K562 (cell line): ENCODE data around the gene FAM53B. TPM values are rescaled to one million over a fixed set of nuclear protein-coding genes. Genes with fewer than 3 reads are reported as not detected.

Experiments used
- ATAC-seq: fragments of 200-7000 bp; cut with Tn5 transposase; 3 replicates; pipeline ENCODE4 v1.9.1; 2020; ENCODE audit warnings: moderate library complexity
- BruUV-seq: library from RNA; stranded (reverse); fragments of 400-500 nt; replicated peaks from 2 replicates; lab custom pipeline; 2021; lab: Mats Ljungman, UMichigan
- CTCF ChIA-PET: fragments of 300-600 bp; formaldehyde crosslinking; extraction: SDS; loops from one replicate; lab custom pipeline; 2021; ENCODE audit warnings: low intra/inter-chr PET ratio; lab: Yijun Ruan, JAX
- POLR2A ChIA-PET: fragments of 300-600, 350-650 bp; sonication (Branson Sonifier 250); formaldehyde crosslinking; extraction: SDS; loops from one replicate; lab custom pipeline; 2021; ENCODE audit warnings: antibody characterized with exemption, inconsistent platforms; lab: Yijun Ruan, JAX
- DNase-seq, 4 experiments: peaks; one replicate each; pipeline versions ENCODE4 v3.0.0 to v3.0.0-alpha.2; 2011 to 2018; ENCODE audit warnings: low spot score in 3 of 4, mixed read lengths in 3 of 4; ENCODE audit errors: extremely low read depth in 1 of 4
- FAIRE-seq: peaks from 2 replicates; lab custom pipeline; 2011; peaks lifted over from hg19 to GRCh38; lab: Jason Lieb, UNC
- H2AFZ ChIP-seq: 2 replicates; pipeline ENCODE4 v1.6.0; 2011; ENCODE audit warnings: low read depth, low read length, control low read depth, inconsistent platforms
- H3K27ac ChIP-seq: fragments of 200-600 bp; 3 replicates; pipeline ENCODE4 v1.8.0; 2011; ENCODE audit warnings: low read depth, mild to moderate bottlenecking, control low read depth, inconsistent platforms, low read length, moderate library complexity, mixed read lengths; ENCODE audit errors: extremely low read depth
- H3K27me3 ChIP-seq, 2 experiments: fragments of 300-600 bp in 1 of 2; 2 replicates in 1 of 2; 3 replicates in 1 of 2; pipeline versions ENCODE4 v1.6.0 to v1.8.0; 2011; ENCODE audit warnings: inconsistent platforms in 2 of 2, low read length in 2 of 2, mild to moderate bottlenecking in 1 of 2, mixed read lengths in 1 of 2, moderate library complexity in 1 of 2; ENCODE audit not compliant: control insufficient read depth in 2 of 2, insufficient read depth in 2 of 2
- H3K36me3 ChIP-seq: fragments of 300-600 bp; 3 replicates; pipeline ENCODE4 v1.8.0; 2011; ENCODE audit warnings: mild to moderate bottlenecking, low read length, inconsistent platforms; ENCODE audit not compliant: control insufficient read depth, insufficient read depth
- H3K4me1 ChIP-seq, 2 experiments: fragments of 200-600 bp in 1 of 2; replicated peaks in 1 of 2; 2 replicates in 1 of 2; 3 replicates in 1 of 2; pipeline versions ENCODE4 v1.5.1 to v1.8.0; 2011; ENCODE audit warnings: inconsistent platforms in 2 of 2, low read length in 2 of 2, mild to moderate bottlenecking in 1 of 2, mixed read lengths in 1 of 2, moderate library complexity in 1 of 2; ENCODE audit not compliant: control insufficient read depth in 2 of 2, insufficient read depth in 2 of 2
- H3K4me2 ChIP-seq: 2 replicates; pipeline ENCODE4 v1.6.1; 2011; ENCODE audit warnings: low read length, control low read depth, inconsistent platforms, mixed read lengths; ENCODE audit not compliant: insufficient read depth
- H3K4me3 ChIP-seq: fragments of 200-600 bp; sonication (generic), shearing (Covaris generic); 2 replicates; pipeline ENCODE4 v1.5.1; 2016; ENCODE audit warnings: control low read depth, inconsistent platforms
- H3K79me2 ChIP-seq: fragments of 200-600 bp; 3 replicates; pipeline ENCODE4 v1.8.0; 2011; ENCODE audit warnings: low read length, inconsistent platforms; ENCODE audit not compliant: control insufficient read depth, insufficient read depth
- H3K9ac ChIP-seq, 2 experiments: 2 replicates each; pipeline versions ENCODE4 v1.6.0 to v1.6.1; 2011; ENCODE audit warnings: low read depth in 2 of 2, low read length in 2 of 2, control low read depth in 1 of 2, inconsistent platforms in 1 of 2, mild to moderate bottlenecking in 1 of 2, mixed read lengths in 1 of 2; ENCODE audit not compliant: insufficient read depth in 1 of 2
- H3K9me1 ChIP-seq: one replicate; pipeline ENCODE4 v1.6.0; 2011; ENCODE audit warnings: inconsistent platforms, mild to moderate bottlenecking, low read length, moderate library complexity; ENCODE audit not compliant: control insufficient read depth, insufficient read depth
- H3K9me3 ChIP-seq: replicated peaks from 2 replicates; pipeline ENCODE4 v1.5.1; 2011; ENCODE audit warnings: low read depth, low read length, inconsistent platforms; ENCODE audit not compliant: control insufficient read depth, insufficient read depth
- H4K20me1 ChIP-seq: replicated peaks from 2 replicates; pipeline ENCODE4 v1.6.1; 2011; ENCODE audit warnings: low read length, inconsistent platforms, mixed read lengths; ENCODE audit not compliant: control insufficient read depth, insufficient read depth
- CREM ChIP-seq: IDR thresholded peaks from 2 replicates; pipeline ENCODE4 v1.6.1; 2014; ENCODE audit warnings: antibody characterized with exemption, low read depth
- ILF3 ChIP-seq: fragments of 450-650 bp; IDR thresholded peaks from 2 replicates; pipeline ENCODE4 v1.6.1; 2018; ENCODE audit warnings: antibody characterized with exemption, mild to moderate bottlenecking, moderate library complexity, borderline replicate concordance
- MYC ChIP-seq, 2 experiments: fragments of 250-450 bp in 1 of 2; sonication (Bioruptor Pico) in 1 of 2; IDR thresholded peaks; 2 replicates each; pipeline versions ENCODE4 v1.5.1 to v1.6.1; 2012 to 2021; ENCODE audit warnings: low read depth in 2 of 2, borderline replicate concordance in 1 of 2, improper control_type of control experiment in 1 of 2, low read length in 1 of 2, mild to moderate bottlenecking in 1 of 2, moderate library complexity in 1 of 2
- POU5F1 ChIP-seq: fragments of 150-350 bp; IDR thresholded peaks from 2 replicates; pipeline ENCODE4 v1.6.1; 2014; ENCODE audit warnings: borderline replicate concordance, low read length, low read depth, mild to moderate bottlenecking; ENCODE audit not compliant: partially characterized antibody
- RBBP5 ChIP-seq: fragments of 200-600 bp; sonication (generic); IDR thresholded peaks from 2 replicates; pipeline ENCODE4 v1.6.1; 2012; ENCODE audit warnings: borderline replicate concordance, mild to moderate bottlenecking, low read length, control low read depth, inconsistent platforms; ENCODE audit not compliant: insufficient read depth, poor library complexity, severe bottlenecking
- RFX7 ChIP-seq: fragments of 250-450 bp; sonication (Bioruptor Pico); IDR thresholded peaks from 2 replicates; pipeline ENCODE4 v1.5.1; 2021; ENCODE audit warnings: mild to moderate bottlenecking
- ZFX ChIP-seq: sonication (generic); formaldehyde crosslinking; IDR thresholded peaks from 2 replicates; pipeline ENCODE4 v1.8.0; 2022; ENCODE audit warnings: mild to moderate bottlenecking, missing genetic modification reagents, moderate library complexity
- WGBS: fragments of 100-300 bp; shearing (Covaris generic); methylation state at CpG from one replicate; pipeline ENCODE4 v1.1.6; 2016; ENCODE audit warnings: low coverage, mixed read lengths; ENCODE audit not compliant: insufficient coverage; ENCODE audit errors: missing lambda C conversion rate; 5-methylcytosine and 5-hydroxymethylcytosine counted together
- in situ Hi-C: fragments of 300-500 bp; cut with MboI; formaldehyde crosslinking; loops from 4 replicates; pipeline ENCODE4 v1.15.0; 2018; ENCODE audit warnings: inconsistent platforms, mixed read lengths
- intact Hi-C: fragments of 100-400 bp; cut with micrococcal nuclease; formaldehyde crosslinking; loops from 2 replicates; pipeline ENCODE4 v1.14.2; 2022
- polyA plus RNA-seq, 8 experiments: library from polyadenylated mRNA; depleted of rRNA in 4 of 8; stranded (reverse) in 5 of 8; unstranded in 3 of 8; fragments of >200 nt; fragmentation: Nextera tagmentation in 2 of 8; fragmentation: Illumina TruSeq in 1 of 8; extraction: Ambion mirVana in 2 of 8; extraction: Trizol in 1 of 8; gene quantifications; 2 replicates each; pipeline versions ENCODE4 v1.2.1 to v1.2.3, GENCODE V29; 2011 to 2014; ENCODE audit warnings: inconsistent platforms in 1 of 8, missing spikeins in 1 of 8
- total RNA-seq, 7 experiments: library from RNA; depleted of rRNA in 6 of 7; stranded (reverse); fragments of >200 nt in 6 of 7; fragmentation: Illumina TruSeq in 2 of 7; extraction: Trizol in 2 of 7; gene quantifications; 2 replicates each; pipeline versions ENCODE4 v1.2.1 to v1.2.3, GENCODE V29; 2011 to 2021; ENCODE audit warnings: low replicate concordance in 1 of 7
- TF ChIP-seq, protein P1 (sequence below): sonication (generic); formaldehyde crosslinking; IDR thresholded peaks from 2 replicates; pipeline ENCODE4 v1.8.0; 2023; ENCODE audit warnings: mild to moderate bottlenecking, missing genetic modification reagents
- TF ChIP-seq, protein P2 (sequence below), 2 experiments: IDR thresholded peaks; 2 replicates each; pipeline ENCODE4 v1.6.1; 2012; ENCODE audit warnings: improper control_type of control experiment in 2 of 2, low read depth in 2 of 2, low read length in 2 of 2, borderline replicate concordance in 1 of 2
- TF ChIP-seq, protein P3 (sequence below), 3 experiments: IDR thresholded peaks in 2 of 3; conservative IDR thresholded peaks in 1 of 3; 2 replicates each; pipeline ENCODE4 v1.5.1; 2011 to 2012; ENCODE audit warnings: low read length in 3 of 3, mild to moderate bottlenecking in 3 of 3, control low read depth in 2 of 3, improper control_type of control experiment in 1 of 3, inconsistent platforms in 1 of 3, low read depth in 1 of 3, mixed read lengths in 1 of 3, moderate library complexity in 1 of 3; ENCODE audit not compliant: insufficient read depth in 2 of 3

Gene FAM53B
- total and polyA plus RNA-seq, 9 of the 15 experiments (the other 6 are each of a cell fraction or from before 2014, with no cell fraction given): 0.03 to 16.5 (median 5.0) TPM

DNA sequence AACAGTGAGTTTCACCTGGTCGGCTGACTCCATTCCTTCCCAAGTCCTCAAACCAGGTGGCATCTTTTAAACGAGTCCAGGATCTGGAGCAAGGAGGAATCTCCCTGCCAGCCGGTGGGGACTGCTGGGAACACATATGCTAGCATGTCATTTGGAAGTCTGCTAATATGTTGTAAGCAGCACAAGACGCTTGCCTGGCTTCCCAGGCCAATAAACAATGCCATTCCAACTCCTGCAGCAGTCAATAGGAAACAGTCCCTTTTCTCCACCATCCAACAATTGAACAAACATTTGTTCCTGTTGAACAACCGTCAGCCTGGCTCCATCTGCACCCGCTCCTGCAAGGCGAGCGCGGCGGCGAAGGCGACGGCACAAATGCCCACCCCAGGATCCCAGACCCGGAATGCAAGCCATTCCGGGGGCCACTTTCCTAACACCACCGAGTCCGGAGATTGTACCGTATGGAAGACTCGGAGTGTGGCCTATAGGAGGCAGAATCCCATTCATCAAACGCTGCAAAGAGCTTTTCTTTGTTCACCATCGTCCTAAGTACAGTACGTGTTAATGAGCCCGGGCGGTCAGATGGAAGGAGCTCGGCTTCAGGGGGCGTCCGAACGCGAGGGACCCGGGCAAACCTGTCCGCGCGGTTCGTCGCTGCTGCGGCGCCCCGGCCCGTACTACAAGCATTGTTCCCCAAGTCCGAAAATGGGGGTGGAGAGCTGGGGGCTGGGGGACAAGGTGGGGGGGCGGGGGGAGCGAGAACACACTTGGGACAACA, 1.6 kb downstream of the FAM53B start:
- intact Hi-C loops: loop anchor here (5.0 to 10.0 kb wide), 3 partner anchors 70 to 95 kb away; no protein-coding TSS in a partner anchor
- Histone ChIP-seq H2AFZ (no peak overlapping the region), H3K4me3 (peak overlapping the region; percentile 54), H3K9ac (peak overlapping the region; percentile 57 to 94), H3K9me3 (no peaks in the 10 kb centered on the region), H3K36me3 (peaks cover 6% of the 10 kb centered on the region; the same call in 2 of the 3 replicates), H3K4me2 (peak overlapping the region; percentile 77), H3K9me1 (no peaks in the 10 kb centered on the region), H3K27ac (peak overlapping the region; percentile 36; the same call in 1 of the 3 replicates), H3K79me2 (peaks cover 59% of the 10 kb centered on the region), H3K4me1 (peaks cover 29% of the 10 kb centered on the region in 2 experiments; a peak in 4 of 5 replicates), H4K20me1 (peaks cover 7% of the 10 kb centered on the region; the same call in 1 of the 2 replicates), H3K27me3 (no peaks in the 10 kb centered on the region)
- DNase-seq: peak; percentile 18 to 59 (median 34)
- WGBS: 12% methylated on average over 25 of the region's 42 CpGs
- ATAC-seq: peak; percentile 66
- POLR2A ChIA-PET: interaction anchor here (0.6 to 1.4 kb wide), 5 partner anchors 35 to 1077 kb away, joined by 3 to 5 read pairs (median 3); no protein-coding TSS in a partner anchor
- BruUV-seq: TSS peak; percentile 27
- CTCF ChIA-PET: interaction anchor here (1.0 to 2.5 kb wide), 2 partner anchors 85 to 202 kb away, joined by 12 to 15 read pairs; no protein-coding TSS in a partner anchor
- peak; percentile 72 for FAIRE-seq
- in situ Hi-C loops: loop anchor here (5.0 to 10.0 kb wide), 2 partner anchors 190 to 302 kb away; no protein-coding TSS in a partner anchor
- TF ChIP-seq ILF3 (no peak), MYC (IDR thresholded peaks at IDR 0.05; ENCODE audit: low read depth, low read length) (peak; percentile 9; the same call in 1 of the 2 replicates), MYC (CRISPR knock-in tag; IDR thresholded peaks at IDR 0.05; ENCODE audit: borderline replicate concordance, low read depth) (no peak), ZFX (CRISPR knock-in tag) (0 out of 2 replicates have a peak, but pooled peaks have one; percentile 27), CREM (0 out of 2 replicates have a peak, but pooled peaks have one; percentile 5), RBBP5 (peak; percentile 56), POU5F1 (no peak), RFX7 (CRISPR knock-in tag) (no peak)
- TF ChIP-seq, protein P1, sequence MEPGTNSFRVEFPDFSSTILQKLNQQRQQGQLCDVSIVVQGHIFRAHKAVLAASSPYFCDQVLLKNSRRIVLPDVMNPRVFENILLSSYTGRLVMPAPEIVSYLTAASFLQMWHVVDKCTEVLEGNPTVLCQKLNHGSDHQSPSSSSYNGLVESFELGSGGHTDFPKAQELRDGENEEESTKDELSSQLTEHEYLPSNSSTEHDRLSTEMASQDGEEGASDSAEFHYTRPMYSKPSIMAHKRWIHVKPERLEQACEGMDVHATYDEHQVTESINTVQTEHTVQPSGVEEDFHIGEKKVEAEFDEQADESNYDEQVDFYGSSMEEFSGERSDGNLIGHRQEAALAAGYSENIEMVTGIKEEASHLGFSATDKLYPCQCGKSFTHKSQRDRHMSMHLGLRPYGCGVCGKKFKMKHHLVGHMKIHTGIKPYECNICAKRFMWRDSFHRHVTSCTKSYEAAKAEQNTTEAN (CRISPR knock-in tag): no peak
- TF ChIP-seq, protein P2, sequence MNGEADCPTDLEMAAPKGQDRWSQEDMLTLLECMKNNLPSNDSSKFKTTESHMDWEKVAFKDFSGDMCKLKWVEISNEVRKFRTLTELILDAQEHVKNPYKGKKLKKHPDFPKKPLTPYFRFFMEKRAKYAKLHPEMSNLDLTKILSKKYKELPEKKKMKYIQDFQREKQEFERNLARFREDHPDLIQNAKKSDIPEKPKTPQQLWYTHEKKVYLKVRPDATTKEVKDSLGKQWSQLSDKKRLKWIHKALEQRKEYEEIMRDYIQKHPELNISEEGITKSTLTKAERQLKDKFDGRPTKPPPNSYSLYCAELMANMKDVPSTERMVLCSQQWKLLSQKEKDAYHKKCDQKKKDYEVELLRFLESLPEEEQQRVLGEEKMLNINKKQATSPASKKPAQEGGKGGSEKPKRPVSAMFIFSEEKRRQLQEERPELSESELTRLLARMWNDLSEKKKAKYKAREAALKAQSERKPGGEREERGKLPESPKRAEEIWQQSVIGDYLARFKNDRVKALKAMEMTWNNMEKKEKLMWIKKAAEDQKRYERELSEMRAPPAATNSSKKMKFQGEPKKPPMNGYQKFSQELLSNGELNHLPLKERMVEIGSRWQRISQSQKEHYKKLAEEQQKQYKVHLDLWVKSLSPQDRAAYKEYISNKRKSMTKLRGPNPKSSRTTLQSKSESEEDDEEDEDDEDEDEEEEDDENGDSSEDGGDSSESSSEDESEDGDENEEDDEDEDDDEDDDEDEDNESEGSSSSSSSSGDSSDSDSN (IDR thresholded peaks at IDR 0.05; ENCODE audit: borderline replicate concordance in 1 of 2, low read depth in 2 of 2, low read length in 2 of 2): peak; percentile 26 to 46; a peak in 2 of 4 replicates
- TF ChIP-seq, protein P3, sequence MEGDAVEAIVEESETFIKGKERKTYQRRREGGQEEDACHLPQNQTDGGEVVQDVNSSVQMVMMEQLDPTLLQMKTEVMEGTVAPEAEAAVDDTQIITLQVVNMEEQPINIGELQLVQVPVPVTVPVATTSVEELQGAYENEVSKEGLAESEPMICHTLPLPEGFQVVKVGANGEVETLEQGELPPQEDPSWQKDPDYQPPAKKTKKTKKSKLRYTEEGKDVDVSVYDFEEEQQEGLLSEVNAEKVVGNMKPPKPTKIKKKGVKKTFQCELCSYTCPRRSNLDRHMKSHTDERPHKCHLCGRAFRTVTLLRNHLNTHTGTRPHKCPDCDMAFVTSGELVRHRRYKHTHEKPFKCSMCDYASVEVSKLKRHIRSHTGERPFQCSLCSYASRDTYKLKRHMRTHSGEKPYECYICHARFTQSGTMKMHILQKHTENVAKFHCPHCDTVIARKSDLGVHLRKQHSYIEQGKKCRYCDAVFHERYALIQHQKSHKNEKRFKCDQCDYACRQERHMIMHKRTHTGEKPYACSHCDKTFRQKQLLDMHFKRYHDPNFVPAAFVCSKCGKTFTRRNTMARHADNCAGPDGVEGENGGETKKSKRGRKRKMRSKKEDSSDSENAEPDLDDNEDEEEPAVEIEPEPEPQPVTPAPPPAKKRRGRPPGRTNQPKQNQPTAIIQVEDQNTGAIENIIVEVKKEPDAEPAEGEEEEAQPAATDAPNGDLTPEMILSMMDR (IDR thresholded peaks at IDR 0.05 in 2 of 3, conservative IDR thresholded peaks at IDR 0.05 in 1 of 3; ENCODE audit: insufficient read depth in 2 of 3, low read depth in 1 of 3, low read length in 3 of 3): peak; percentile 30 to 40 (median 32); a peak in 2 of 6 replicates
